ENCODE data around the gene TRO. TPM values are rescaled to one million over a fixed set of nuclear protein-coding genes. Genes with fewer than 3 reads are reported as not detected.

Gene TRO
- total RNA-seq, 2 experiments from 2014 or later = 0.30 to 0.54 TPM

DNA sequence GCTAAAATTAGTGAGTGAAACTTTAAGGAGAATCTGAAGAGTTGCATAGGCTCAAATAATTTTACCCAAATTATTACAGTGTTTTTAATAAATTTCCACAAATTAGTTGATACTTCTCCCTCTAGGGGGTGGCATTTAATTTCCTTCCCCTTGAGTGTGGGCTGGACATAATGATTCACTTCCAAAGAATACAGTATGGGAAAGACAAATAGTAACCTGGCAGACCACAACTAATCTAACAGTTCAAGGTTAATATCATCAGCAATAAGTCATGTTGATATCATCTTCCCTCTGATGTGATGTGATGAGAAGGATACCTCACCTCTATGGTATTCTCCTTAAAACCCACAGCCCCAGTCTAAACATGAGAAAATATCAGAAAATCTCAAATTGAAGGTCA lies 57.8 kb downstream of the TRO start:
- Histone ChIP-seq H3K9me2 (ENCODE audit: insufficient read depth, low read length) (no peaks in the 10 kb centered on the region), H3K4me3 (ENCODE audit: low read depth, low read length, poor library complexity, severe bottlenecking) (no peak overlapping the region), H3K4me2 (ENCODE audit: low read length) (no peak overlapping the region), H3K79me2 (ENCODE audit: insufficient read depth, low read depth, low read length) (no peaks in the 10 kb centered on the region), H3K4me1 (ENCODE audit: insufficient read depth, low read length, poor library complexity, severe bottlenecking) (no peaks in the 10 kb centered on the region), H3K36me3 (ENCODE audit: insufficient read depth, low read length) (no peaks in the 10 kb centered on the region), H4K20me1 (ENCODE audit: insufficient read depth, low read length) (no peaks in the 10 kb centered on the region), H3K27ac (ENCODE audit: low read depth, low read length, poor library complexity, severe bottlenecking) (no peak overlapping the region), H2AFZ (ENCODE audit: low read length) (no peak overlapping the region), H3K9me3 (ENCODE audit: low read length) (no peaks in the 10 kb centered on the region)
- ChIA-PET POLR2A (no interaction called here), CTCF (ENCODE audit: unreplicated experiment) (no interaction called here)
- intact Hi-C loops (cut with micrococcal nuclease; ENCODE audit: unreplicated experiment) = no loop called here
- no TSS peak for BruUV-seq (replicated peaks)
- no peak for DNase-seq (ENCODE audit: low spot score)
- TF ChIP-seq EZH2phosphoT487 (IDR thresholded peaks at IDR 0.05; ENCODE audit: borderline replicate concordance, low read depth, low read length) = no peak
- TF ChIP-seq, protein P1, sequence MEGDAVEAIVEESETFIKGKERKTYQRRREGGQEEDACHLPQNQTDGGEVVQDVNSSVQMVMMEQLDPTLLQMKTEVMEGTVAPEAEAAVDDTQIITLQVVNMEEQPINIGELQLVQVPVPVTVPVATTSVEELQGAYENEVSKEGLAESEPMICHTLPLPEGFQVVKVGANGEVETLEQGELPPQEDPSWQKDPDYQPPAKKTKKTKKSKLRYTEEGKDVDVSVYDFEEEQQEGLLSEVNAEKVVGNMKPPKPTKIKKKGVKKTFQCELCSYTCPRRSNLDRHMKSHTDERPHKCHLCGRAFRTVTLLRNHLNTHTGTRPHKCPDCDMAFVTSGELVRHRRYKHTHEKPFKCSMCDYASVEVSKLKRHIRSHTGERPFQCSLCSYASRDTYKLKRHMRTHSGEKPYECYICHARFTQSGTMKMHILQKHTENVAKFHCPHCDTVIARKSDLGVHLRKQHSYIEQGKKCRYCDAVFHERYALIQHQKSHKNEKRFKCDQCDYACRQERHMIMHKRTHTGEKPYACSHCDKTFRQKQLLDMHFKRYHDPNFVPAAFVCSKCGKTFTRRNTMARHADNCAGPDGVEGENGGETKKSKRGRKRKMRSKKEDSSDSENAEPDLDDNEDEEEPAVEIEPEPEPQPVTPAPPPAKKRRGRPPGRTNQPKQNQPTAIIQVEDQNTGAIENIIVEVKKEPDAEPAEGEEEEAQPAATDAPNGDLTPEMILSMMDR (conservative IDR thresholded peaks at IDR 0.05; ENCODE audit: low read length) = no peak

DNA sequence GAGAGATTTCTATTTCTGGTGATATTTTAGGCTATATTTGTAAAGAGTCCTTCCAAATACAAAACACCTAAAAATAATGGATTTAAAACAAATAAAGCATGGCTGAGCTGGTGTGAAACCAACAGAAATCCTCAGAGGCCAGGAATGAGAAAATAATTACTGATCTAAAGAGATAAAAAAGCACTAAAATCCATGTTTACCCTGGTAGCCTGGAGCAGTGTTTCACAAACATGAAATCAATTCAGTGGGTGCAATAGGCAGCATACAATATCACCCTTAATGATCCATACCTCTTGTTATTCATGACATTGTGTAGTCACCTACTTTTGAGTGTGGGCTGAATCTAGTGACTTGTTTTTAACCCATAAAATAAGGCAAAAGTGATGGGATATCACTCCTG lies 58.8 kb downstream of the TRO start:
- no peaks in the 10 kb centered on the region for H4K20me1 ChIP-seq (ENCODE audit: insufficient read depth, low read length)
- H3K9me2 ChIP-seq (ENCODE audit: insufficient read depth, low read length) = no peaks in the 10 kb centered on the region
- no peaks in the 10 kb centered on the region for H3K4me1 ChIP-seq (ENCODE audit: insufficient read depth, low read length, poor library complexity, severe bottlenecking)
- intact Hi-C loops (cut with micrococcal nuclease; ENCODE audit: unreplicated experiment) = no loop called here
- no peaks in the 10 kb centered on the region for H3K36me3 ChIP-seq (ENCODE audit: insufficient read depth, low read length)
- no peak overlapping the region for H3K27ac ChIP-seq (ENCODE audit: low read depth, low read length, poor library complexity, severe bottlenecking)
- TF ChIP-seq, protein P1 (conservative IDR thresholded peaks at IDR 0.05; ENCODE audit: low read length) = no peak
- no peak for TF ChIP-seq EZH2phosphoT487 (IDR thresholded peaks at IDR 0.05; ENCODE audit: borderline replicate concordance, low read depth, low read length)
- no peak overlapping the region for H3K4me3 ChIP-seq (ENCODE audit: low read depth, low read length, poor library complexity, severe bottlenecking)
- ChIA-PET CTCF (ENCODE audit: unreplicated experiment) (no interaction called here), POLR2A (no interaction called here)
- H3K4me2 ChIP-seq (ENCODE audit: low read length) = no peak overlapping the region
- DNase-seq (ENCODE audit: low spot score) = no peak
- H2AFZ ChIP-seq (ENCODE audit: low read length) = no peak overlapping the region
- H3K79me2 ChIP-seq (ENCODE audit: insufficient read depth, low read depth, low read length) = no peaks in the 10 kb centered on the region
- H3K9me3 ChIP-seq (ENCODE audit: low read length) = no peaks in the 10 kb centered on the region
- BruUV-seq (replicated peaks) = no TSS peak

DNA sequence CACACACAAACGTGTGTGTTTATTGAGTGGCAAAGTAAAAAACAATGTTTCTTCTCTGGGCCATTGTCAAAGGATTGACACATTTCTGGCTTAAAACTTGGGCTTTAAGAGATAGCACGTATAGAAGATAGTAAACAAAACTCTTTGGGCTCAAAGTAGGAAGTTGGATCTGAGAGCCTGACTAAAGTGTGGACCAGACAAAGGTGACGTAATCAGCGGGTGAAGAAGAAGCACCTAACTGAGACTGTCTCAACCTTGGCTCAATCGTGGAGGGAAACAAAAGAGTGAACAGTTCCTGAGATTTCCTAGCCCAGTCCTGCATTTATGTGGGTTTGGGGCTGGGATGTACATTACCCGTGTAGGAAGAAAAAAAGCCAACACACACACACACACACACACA lies 59.7 kb downstream of the TRO start:
- Histone ChIP-seq H3K79me2 (ENCODE audit: insufficient read depth, low read depth, low read length) (no peaks in the 10 kb centered on the region), H4K20me1 (ENCODE audit: insufficient read depth, low read length) (no peaks in the 10 kb centered on the region), H2AFZ (ENCODE audit: low read length) (no peak overlapping the region), H3K27ac (ENCODE audit: low read depth, low read length, poor library complexity, severe bottlenecking) (no peak overlapping the region), H3K9me3 (ENCODE audit: low read length) (no peaks in the 10 kb centered on the region), H3K9me2 (ENCODE audit: insufficient read depth, low read length) (no peaks in the 10 kb centered on the region), H3K4me1 (ENCODE audit: insufficient read depth, low read length, poor library complexity, severe bottlenecking) (no peaks in the 10 kb centered on the region), H3K4me3 (ENCODE audit: low read depth, low read length, poor library complexity, severe bottlenecking) (no peak overlapping the region), H3K4me2 (ENCODE audit: low read length) (no peak overlapping the region), H3K36me3 (ENCODE audit: insufficient read depth, low read length) (no peaks in the 10 kb centered on the region)
- POLR2A ChIA-PET = interaction anchor here (0.7 kb wide), 1 partner anchor 742 kb away, joined by 3 read pairs; no protein-coding TSS in a partner anchor
- TF ChIP-seq EZH2phosphoT487 (IDR thresholded peaks at IDR 0.05; ENCODE audit: borderline replicate concordance, low read depth, low read length) = no peak
- TF ChIP-seq, protein P1 (conservative IDR thresholded peaks at IDR 0.05; ENCODE audit: low read length) = no peak
- intact Hi-C loops (cut with micrococcal nuclease; ENCODE audit: unreplicated experiment) = no loop called here
- CTCF ChIA-PET (ENCODE audit: unreplicated experiment) = no interaction called here
- DNase-seq (ENCODE audit: low spot score) = no peak
- BruUV-seq (replicated peaks) = no TSS peak

Small RNA genes lying within 50 kb of the gene (small RNA-seq; reads per million reads assigned to genes)
- not detected for gene RF00614

Other genes starting within 250 kb of the TRO start
- not detected in 2 replicates for gene ITIH6, start 122.6 kb upstream of the TRO start, total RNA-seq (2014; rRNA removed; shearing (Covaris generic))
- not detected in 2 replicates for gene ITIH6, start 122.6 kb upstream of the TRO start, total RNA-seq (2022)
- gene MAGED2, start 113.1 kb upstream of the TRO start, total RNA-seq (2014; rRNA removed; shearing (Covaris generic)) = 27.1 and 29.8 TPM in 2 replicates
- gene MAGED2, start 113.1 kb upstream of the TRO start, total RNA-seq (2022) = 43.3 and 48.3 TPM in 2 replicates
- 0.76 and 0.77 TPM in 2 replicates for gene PFKFB1, start 73.4 kb downstream of the TRO start, total RNA-seq (2014; rRNA removed; shearing (Covaris generic))
- gene PFKFB1, start 73.4 kb downstream of the TRO start, total RNA-seq (2022) = 0.72 and 1.0 TPM in 2 replicates
- 11.4 and 14.2 TPM in 2 replicates for gene APEX2, start 79.5 kb downstream of the TRO start, total RNA-seq (2014; rRNA removed; shearing (Covaris generic))
- 27.7 and 32.9 TPM in 2 replicates for gene APEX2, start 79.5 kb downstream of the TRO start, total RNA-seq (2022)
- not detected in 2 replicates for gene ALAS2, start 110.2 kb downstream of the TRO start, total RNA-seq (2014; rRNA removed; shearing (Covaris generic))
- not detected in 2 replicates for gene ALAS2, start 110.2 kb downstream of the TRO start, total RNA-seq (2022)
- gene PAGE2B, start 154.2 kb downstream of the TRO start, total RNA-seq (2014; rRNA removed; shearing (Covaris generic)) = not detected in 2 replicates
- gene PAGE2B, start 154.2 kb downstream of the TRO start, total RNA-seq (2022) = not detected in 2 replicates
- not detected in 2 replicates for gene PAGE2, start 168.2 kb downstream of the TRO start, total RNA-seq (2014; rRNA removed; shearing (Covaris generic))
- not detected in 2 replicates for gene PAGE2, start 168.2 kb downstream of the TRO start, total RNA-seq (2022)